A673 (cell line): ENCODE measurements around the gene FAM185A.
"Not testable (repeated sequence)": the region's sequence is repeated elsewhere in the genome, so short reads cannot be mapped to it uniquely, and the experiment has no call there.

Experiments
- EZH2 ChIP-seq: fragments of 200-600 bp; sonication (generic); IDR thresholded peaks from 2 replicates; pipeline ENCODE4 v1.6.1; 2017; ENCODE audit warnings: borderline replicate concordance, low read depth, mild to moderate bottlenecking, mixed read lengths, antibody characterized with exemption, low read length; ENCODE audit not compliant: poor library complexity, severe bottlenecking
- TF ChIP-seq, protein P1 (sequence below): fragments of 300-800, 200-600 bp; sonication (generic); conservative IDR thresholded peaks from 2 replicates; pipeline ENCODE4 v1.5.1; 2017; ENCODE audit warnings: low read depth, mild to moderate bottlenecking, antibody characterized with exemption, low read length, moderate library complexity, mixed read lengths

DNA sequence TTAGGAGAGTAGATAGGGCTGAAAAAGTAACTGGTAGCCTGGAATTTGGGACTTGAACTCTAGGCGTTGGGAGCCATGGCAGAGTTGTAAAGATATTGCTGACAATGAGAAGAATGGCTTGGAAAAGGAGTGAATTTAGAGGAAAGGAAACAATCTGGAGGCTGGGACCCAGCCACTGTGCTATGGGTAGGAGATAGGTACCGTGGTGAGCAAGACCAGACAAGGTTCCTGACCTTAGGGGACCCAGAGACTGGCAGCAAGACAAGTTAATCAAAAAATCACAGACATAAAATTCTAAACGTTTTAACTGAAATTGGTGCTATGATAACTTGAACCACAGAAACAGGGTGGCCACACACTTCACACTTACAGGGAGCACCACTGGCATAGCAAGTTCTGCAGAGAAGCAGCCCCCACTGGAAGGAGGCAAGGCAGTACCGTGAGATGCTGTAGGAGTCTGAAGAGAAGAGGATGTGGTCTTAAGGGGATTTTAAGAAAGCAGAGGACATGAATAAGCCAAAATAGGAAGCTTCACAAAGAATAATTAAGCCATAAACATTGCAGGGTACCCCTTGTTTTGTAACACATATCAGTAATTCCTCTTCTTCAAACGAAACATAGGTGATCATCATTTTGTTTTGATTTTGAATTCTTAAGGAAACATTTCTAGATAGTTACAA, 35.6 kb upstream of the FAM185A start:
- TF ChIP-seq, protein P1, sequence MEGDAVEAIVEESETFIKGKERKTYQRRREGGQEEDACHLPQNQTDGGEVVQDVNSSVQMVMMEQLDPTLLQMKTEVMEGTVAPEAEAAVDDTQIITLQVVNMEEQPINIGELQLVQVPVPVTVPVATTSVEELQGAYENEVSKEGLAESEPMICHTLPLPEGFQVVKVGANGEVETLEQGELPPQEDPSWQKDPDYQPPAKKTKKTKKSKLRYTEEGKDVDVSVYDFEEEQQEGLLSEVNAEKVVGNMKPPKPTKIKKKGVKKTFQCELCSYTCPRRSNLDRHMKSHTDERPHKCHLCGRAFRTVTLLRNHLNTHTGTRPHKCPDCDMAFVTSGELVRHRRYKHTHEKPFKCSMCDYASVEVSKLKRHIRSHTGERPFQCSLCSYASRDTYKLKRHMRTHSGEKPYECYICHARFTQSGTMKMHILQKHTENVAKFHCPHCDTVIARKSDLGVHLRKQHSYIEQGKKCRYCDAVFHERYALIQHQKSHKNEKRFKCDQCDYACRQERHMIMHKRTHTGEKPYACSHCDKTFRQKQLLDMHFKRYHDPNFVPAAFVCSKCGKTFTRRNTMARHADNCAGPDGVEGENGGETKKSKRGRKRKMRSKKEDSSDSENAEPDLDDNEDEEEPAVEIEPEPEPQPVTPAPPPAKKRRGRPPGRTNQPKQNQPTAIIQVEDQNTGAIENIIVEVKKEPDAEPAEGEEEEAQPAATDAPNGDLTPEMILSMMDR: not testable (repeated sequence)
- not testable (repeated sequence) for TF ChIP-seq EZH2
